DND-41 (cell line): ENCODE results near the gene FTO.

Source experiments
- CTCF ChIP-seq: IDR thresholded peaks from 2 replicates; pipeline ENCODE4 v1.5.1; 2012; ENCODE audit warnings: borderline replicate concordance, low read length, moderate library complexity, mild to moderate bottlenecking; ENCODE audit not compliant: poor library complexity, severe bottlenecking; ENCODE audit errors: extremely low read depth
- EZH2 ChIP-seq: IDR thresholded peaks from 3 replicates; pipeline ENCODE4 v1.6.1; 2012; ENCODE audit warnings: borderline replicate concordance, low read depth, mild to moderate bottlenecking, moderate library complexity, low read length, inconsistent platforms; ENCODE audit not compliant: severe bottlenecking

DNA sequence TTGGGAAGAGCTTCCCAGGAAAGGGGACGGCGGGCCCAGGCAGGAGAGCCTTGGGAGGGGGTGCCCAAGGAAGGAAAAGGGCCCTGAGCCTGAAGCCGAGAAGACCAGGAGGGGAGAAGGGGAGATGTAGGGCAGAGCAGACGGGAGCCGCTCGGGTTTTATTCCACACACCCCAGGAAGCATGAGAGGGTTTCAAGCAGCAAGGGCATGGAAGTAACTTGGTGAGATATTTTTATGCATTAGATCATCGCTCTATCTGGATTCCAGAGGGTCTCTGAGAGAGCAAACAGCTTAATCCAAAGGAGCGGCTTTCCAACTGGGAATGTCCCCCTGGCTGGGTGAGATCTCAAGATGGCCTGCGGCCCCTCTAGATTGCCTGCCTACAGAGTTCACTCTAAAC lies 411.6 kb downstream of the FTO start:
- no peak for TF ChIP-seq EZH2
- TF ChIP-seq CTCF: no peak
